ENCODE measurements around the gene COL28A1. TPM values are rescaled to one million over a fixed set of nuclear protein-coding genes. Genes with fewer than 3 reads are reported as not detected.

Gene COL28A1
- polyA plus RNA-seq, 1 donor (not counting 4 experiments of a cell fraction or from before 2014, with no cell fraction given), result 0.13 TPM

DNA sequence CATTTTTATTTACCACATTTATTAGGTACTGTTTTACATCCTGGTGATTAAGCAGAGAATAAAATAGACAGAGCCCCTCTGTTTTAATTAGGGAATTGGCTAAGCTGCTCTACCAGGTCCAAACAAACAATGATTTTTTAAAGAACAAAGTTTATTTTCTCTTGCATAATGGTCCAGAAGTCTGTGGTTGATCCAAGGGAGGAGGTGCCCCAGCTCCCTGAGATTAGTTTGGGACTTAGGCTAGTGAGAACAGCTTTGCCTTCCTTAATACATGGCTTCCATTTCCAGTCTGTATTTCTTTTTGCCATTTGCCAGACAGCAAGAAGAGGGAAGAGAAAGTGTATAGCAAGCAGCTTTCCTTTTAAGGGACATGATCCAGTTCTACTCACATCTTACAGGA is 28.1 kb upstream of the COL28A1 start:
- dilution Hi-C loops (cut with MboI; ENCODE audit: extremely low pct_ligation_motif_present, low sequenced_read_pairs), result no loop called here
- Histone ChIP-seq H3K79me2 (ENCODE audit: control insufficient read depth, insufficient read depth, low read length) (peaks cover 15% of the 10 kb centered on the region), H3K9ac (ENCODE audit: control insufficient read depth, extremely low read depth, insufficient read depth, low read length) (no peak overlapping the region), H2AFZ (ENCODE audit: control insufficient read depth, low read length) (no peak overlapping the region), H3K27me3 (ENCODE audit: control insufficient read depth, extremely low read depth, insufficient read depth, low read length) (no peaks in the 10 kb centered on the region), H4K20me1 (ENCODE audit: control insufficient read depth, extremely low read depth, insufficient read depth, low read length) (no peaks in the 10 kb centered on the region), H3K4me2 (ENCODE audit: control insufficient read depth, extremely low read depth, insufficient read depth, low read depth, low read length) (no peak overlapping the region), H3K4me3 (ENCODE audit: control insufficient read depth in 2 of 3, extremely low read depth in 1 of 3, insufficient read depth in 2 of 3, low read depth in 1 of 3, low read length in 3 of 3) (no peak overlapping the region), H3K4me1 (ENCODE audit: control insufficient read depth, extremely low read depth, insufficient read depth, low read length) (peaks cover 39% of the 10 kb centered on the region), H3K36me3 (ENCODE audit: control insufficient read depth in 2 of 2, extremely low read depth in 1 of 2, insufficient read depth in 2 of 2, low read length in 2 of 2) (no peaks in the 10 kb centered on the region), H3K9me1 (ENCODE audit: control insufficient read depth, extremely low read depth, insufficient read depth, low read length) (no peaks in the 10 kb centered on the region), H3K27ac (ENCODE audit: control insufficient read depth, insufficient read depth, low read length) (no peak overlapping the region), H3K9me3 (ENCODE audit: control insufficient read depth, low read depth, low read length) (no peaks in the 10 kb centered on the region)
- no peak for DNase-seq (ENCODE audit: low read depth, low spot score)
- TF ChIP-seq, protein P1, sequence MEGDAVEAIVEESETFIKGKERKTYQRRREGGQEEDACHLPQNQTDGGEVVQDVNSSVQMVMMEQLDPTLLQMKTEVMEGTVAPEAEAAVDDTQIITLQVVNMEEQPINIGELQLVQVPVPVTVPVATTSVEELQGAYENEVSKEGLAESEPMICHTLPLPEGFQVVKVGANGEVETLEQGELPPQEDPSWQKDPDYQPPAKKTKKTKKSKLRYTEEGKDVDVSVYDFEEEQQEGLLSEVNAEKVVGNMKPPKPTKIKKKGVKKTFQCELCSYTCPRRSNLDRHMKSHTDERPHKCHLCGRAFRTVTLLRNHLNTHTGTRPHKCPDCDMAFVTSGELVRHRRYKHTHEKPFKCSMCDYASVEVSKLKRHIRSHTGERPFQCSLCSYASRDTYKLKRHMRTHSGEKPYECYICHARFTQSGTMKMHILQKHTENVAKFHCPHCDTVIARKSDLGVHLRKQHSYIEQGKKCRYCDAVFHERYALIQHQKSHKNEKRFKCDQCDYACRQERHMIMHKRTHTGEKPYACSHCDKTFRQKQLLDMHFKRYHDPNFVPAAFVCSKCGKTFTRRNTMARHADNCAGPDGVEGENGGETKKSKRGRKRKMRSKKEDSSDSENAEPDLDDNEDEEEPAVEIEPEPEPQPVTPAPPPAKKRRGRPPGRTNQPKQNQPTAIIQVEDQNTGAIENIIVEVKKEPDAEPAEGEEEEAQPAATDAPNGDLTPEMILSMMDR (optimal IDR thresholded peaks at IDR 0.05 in 1 of 3, IDR thresholded peaks at IDR 0.05 in 1 of 3, conservative IDR thresholded peaks at IDR 0.05 in 1 of 3; ENCODE audit: extremely low read depth in 1 of 3, insufficient read depth in 2 of 3, low read length in 3 of 3), result no peak
- TF ChIP-seq EZH2 (IDR thresholded peaks at IDR 0.05; ENCODE audit: low read length), result no peak
- no peak for FAIRE-seq

DNA sequence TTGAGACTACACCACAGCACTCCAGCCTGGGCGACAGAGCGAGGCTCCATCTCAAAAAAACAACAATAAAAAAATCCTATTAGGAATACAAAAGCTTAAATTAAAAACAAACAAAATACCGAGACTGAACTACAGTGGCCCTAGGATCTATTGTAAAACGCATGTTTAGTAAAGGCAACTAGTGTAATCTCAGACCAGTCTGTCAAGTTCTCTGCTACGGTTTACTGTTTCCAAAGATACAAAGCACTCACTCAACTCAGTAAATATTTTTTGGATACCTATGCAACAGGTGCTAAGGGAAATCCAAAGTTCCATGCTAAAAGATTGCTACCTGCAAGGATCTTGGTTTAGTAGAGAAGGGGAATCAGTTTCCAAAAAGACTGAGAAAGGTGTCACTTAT is 27.6 kb upstream of the COL28A1 start:
- no peaks in the 10 kb centered on the region for H3K9me3 ChIP-seq (ENCODE audit: control insufficient read depth, low read depth, low read length)
- no peak overlapping the region for H3K4me3 ChIP-seq (ENCODE audit: control insufficient read depth in 2 of 3, extremely low read depth in 1 of 3, insufficient read depth in 2 of 3, low read depth in 1 of 3, low read length in 3 of 3)
- H3K36me3 ChIP-seq (ENCODE audit: control insufficient read depth in 2 of 2, extremely low read depth in 1 of 2, insufficient read depth in 2 of 2, low read length in 2 of 2), result no peaks in the 10 kb centered on the region
- DNase-seq (ENCODE audit: low read depth, low spot score) (no peak), FAIRE-seq (no peak)
- H4K20me1 ChIP-seq (ENCODE audit: control insufficient read depth, extremely low read depth, insufficient read depth, low read length), result no peaks in the 10 kb centered on the region
- H3K79me2 ChIP-seq (ENCODE audit: control insufficient read depth, insufficient read depth, low read length), result peaks cover 9% of the 10 kb centered on the region
- no peak overlapping the region for H3K4me2 ChIP-seq (ENCODE audit: control insufficient read depth, extremely low read depth, insufficient read depth, low read depth, low read length)
- TF ChIP-seq EZH2 (IDR thresholded peaks at IDR 0.05; ENCODE audit: low read length), result no peak
- TF ChIP-seq, protein P1 (optimal IDR thresholded peaks at IDR 0.05 in 1 of 3, IDR thresholded peaks at IDR 0.05 in 1 of 3, conservative IDR thresholded peaks at IDR 0.05 in 1 of 3; ENCODE audit: extremely low read depth in 1 of 3, insufficient read depth in 2 of 3, low read length in 3 of 3), result no peak
- H3K27me3 ChIP-seq (ENCODE audit: control insufficient read depth, extremely low read depth, insufficient read depth, low read length), result no peaks in the 10 kb centered on the region
- H2AFZ ChIP-seq (ENCODE audit: control insufficient read depth, low read length), result no peak overlapping the region
- H3K4me1 ChIP-seq (ENCODE audit: control insufficient read depth, extremely low read depth, insufficient read depth, low read length), result peaks cover 34% of the 10 kb centered on the region
- no peaks in the 10 kb centered on the region for H3K9me1 ChIP-seq (ENCODE audit: control insufficient read depth, extremely low read depth, insufficient read depth, low read length)
- no peak overlapping the region for H3K27ac ChIP-seq (ENCODE audit: control insufficient read depth, insufficient read depth, low read length)
- no peak overlapping the region for H3K9ac ChIP-seq (ENCODE audit: control insufficient read depth, extremely low read depth, insufficient read depth, low read length)
- dilution Hi-C loops (cut with MboI; ENCODE audit: extremely low pct_ligation_motif_present, low sequenced_read_pairs), result no loop called here
